K562 (cell line): ENCODE measurements around the gene GAB2. TPM values are rescaled to one million over a fixed set of nuclear protein-coding genes. Genes with fewer than 3 reads are reported as not detected.
A peak's percentile ranks its signal among the peaks of the same experiment; 100 is the strongest.

Source experiments
- ATAC-seq: fragments of 200-7000 bp; cut with Tn5 transposase; 3 replicates; pipeline ENCODE4 v1.9.1; 2020; ENCODE audit warnings: moderate library complexity
- BruUV-seq: library from RNA; stranded (reverse); fragments of 400-500 nt; replicated peaks from 2 replicates; lab custom pipeline; 2021; lab: Mats Ljungman, UMichigan
- CTCF ChIA-PET: fragments of 300-600 bp; formaldehyde crosslinking; extraction: SDS; loops from one replicate; lab custom pipeline; 2021; ENCODE audit warnings: low intra/inter-chr PET ratio; lab: Yijun Ruan, JAX
- POLR2A ChIA-PET: fragments of 300-600, 350-650 bp; sonication (Branson Sonifier 250); formaldehyde crosslinking; extraction: SDS; loops from one replicate; lab custom pipeline; 2021; ENCODE audit warnings: antibody characterized with exemption, inconsistent platforms; lab: Yijun Ruan, JAX
- DNase-seq, 4 experiments: peaks; one replicate each; pipeline versions ENCODE4 v3.0.0 to v3.0.0-alpha.2; 2011 to 2018; ENCODE audit warnings: low spot score in 3 of 4, mixed read lengths in 3 of 4; ENCODE audit errors: extremely low read depth in 1 of 4
- FAIRE-seq: peaks from 2 replicates; lab custom pipeline; 2011; peaks lifted over from hg19 to GRCh38; lab: Jason Lieb, UNC
- H2AFZ ChIP-seq: 2 replicates; pipeline ENCODE4 v1.6.0; 2011; ENCODE audit warnings: low read depth, low read length, control low read depth, inconsistent platforms
- H3K27ac ChIP-seq: fragments of 200-600 bp; 3 replicates; pipeline ENCODE4 v1.8.0; 2011; ENCODE audit warnings: low read depth, mild to moderate bottlenecking, control low read depth, inconsistent platforms, low read length, moderate library complexity, mixed read lengths; ENCODE audit errors: extremely low read depth
- H3K27me3 ChIP-seq, 2 experiments: fragments of 300-600 bp in 1 of 2; 2 replicates in 1 of 2; 3 replicates in 1 of 2; pipeline versions ENCODE4 v1.6.0 to v1.8.0; 2011; ENCODE audit warnings: inconsistent platforms in 2 of 2, low read length in 2 of 2, mild to moderate bottlenecking in 1 of 2, mixed read lengths in 1 of 2, moderate library complexity in 1 of 2; ENCODE audit not compliant: control insufficient read depth in 2 of 2, insufficient read depth in 2 of 2
- H3K36me3 ChIP-seq: fragments of 300-600 bp; 3 replicates; pipeline ENCODE4 v1.8.0; 2011; ENCODE audit warnings: mild to moderate bottlenecking, low read length, inconsistent platforms; ENCODE audit not compliant: control insufficient read depth, insufficient read depth
- H3K4me1 ChIP-seq, 2 experiments: fragments of 200-600 bp in 1 of 2; replicated peaks in 1 of 2; 2 replicates in 1 of 2; 3 replicates in 1 of 2; pipeline versions ENCODE4 v1.5.1 to v1.8.0; 2011; ENCODE audit warnings: inconsistent platforms in 2 of 2, low read length in 2 of 2, mild to moderate bottlenecking in 1 of 2, mixed read lengths in 1 of 2, moderate library complexity in 1 of 2; ENCODE audit not compliant: control insufficient read depth in 2 of 2, insufficient read depth in 2 of 2
- H3K4me2 ChIP-seq: 2 replicates; pipeline ENCODE4 v1.6.1; 2011; ENCODE audit warnings: low read length, control low read depth, inconsistent platforms, mixed read lengths; ENCODE audit not compliant: insufficient read depth
- H3K4me3 ChIP-seq: fragments of 200-600 bp; sonication (generic), shearing (Covaris generic); 2 replicates; pipeline ENCODE4 v1.5.1; 2016; ENCODE audit warnings: control low read depth, inconsistent platforms
- H3K79me2 ChIP-seq: fragments of 200-600 bp; 3 replicates; pipeline ENCODE4 v1.8.0; 2011; ENCODE audit warnings: low read length, inconsistent platforms; ENCODE audit not compliant: control insufficient read depth, insufficient read depth
- H3K9ac ChIP-seq, 2 experiments: 2 replicates each; pipeline versions ENCODE4 v1.6.0 to v1.6.1; 2011; ENCODE audit warnings: low read depth in 2 of 2, low read length in 2 of 2, control low read depth in 1 of 2, inconsistent platforms in 1 of 2, mild to moderate bottlenecking in 1 of 2, mixed read lengths in 1 of 2; ENCODE audit not compliant: insufficient read depth in 1 of 2
- H3K9me1 ChIP-seq: one replicate; pipeline ENCODE4 v1.6.0; 2011; ENCODE audit warnings: inconsistent platforms, mild to moderate bottlenecking, low read length, moderate library complexity; ENCODE audit not compliant: control insufficient read depth, insufficient read depth
- H3K9me3 ChIP-seq: replicated peaks from 2 replicates; pipeline ENCODE4 v1.5.1; 2011; ENCODE audit warnings: low read depth, low read length, inconsistent platforms; ENCODE audit not compliant: control insufficient read depth, insufficient read depth
- H4K20me1 ChIP-seq: replicated peaks from 2 replicates; pipeline ENCODE4 v1.6.1; 2011; ENCODE audit warnings: low read length, inconsistent platforms, mixed read lengths; ENCODE audit not compliant: control insufficient read depth, insufficient read depth
- DIDO1 ChIP-seq: fragments of 450-650 bp; IDR thresholded peaks from 2 replicates; pipeline ENCODE4 v1.6.1; 2016; ENCODE audit warnings: low read depth, missing biosample characterization, missing genetic modification characterization
- HDGF ChIP-seq: fragments of 450-650 bp; IDR thresholded peaks from 2 replicates; pipeline ENCODE4 v1.6.1; 2016
- NKRF ChIP-seq: fragments of 450-650 bp; IDR thresholded peaks from 2 replicates; pipeline ENCODE4 v1.6.1; 2016; ENCODE audit warnings: borderline replicate concordance
- NR3C1 ChIP-seq: sonication (generic); formaldehyde crosslinking; IDR thresholded peaks from 2 replicates; pipeline ENCODE4 v1.8.1; 2022; ENCODE audit warnings: missing genetic modification reagents
- OTX1 ChIP-seq: fragments of 450-650 bp; formaldehyde crosslinking; IDR thresholded peaks from 2 replicates; pipeline ENCODE4 v1.4.0; 2022; ENCODE audit warnings: mild to moderate bottlenecking
- POLR2B ChIP-seq: fragments of 450-650 bp; IDR thresholded peaks from 2 replicates; pipeline ENCODE4 v1.6.1; 2018; ENCODE audit warnings: low read depth; ENCODE audit not compliant: partially characterized antibody
- RBM15 ChIP-seq: fragments of 200-400 bp; formaldehyde crosslinking; IDR thresholded peaks from 2 replicates; pipeline ENCODE4 v1.6.1; 2018; ENCODE audit warnings: mild to moderate bottlenecking, low read length, moderate library complexity; ENCODE audit not compliant: insufficient read depth
- RREB1 ChIP-seq: fragments of 250-450 bp; sonication (Bioruptor Pico); IDR thresholded peaks from 2 replicates; pipeline ENCODE4 v1.4.0; 2020
- ZBTB1 ChIP-seq: sonication (generic); formaldehyde crosslinking; IDR thresholded peaks from 2 replicates; pipeline ENCODE4 v1.8.1; 2023; ENCODE audit warnings: missing genetic modification reagents, low read depth, mild to moderate bottlenecking, borderline replicate concordance
- ZC3H11A ChIP-seq: IDR thresholded peaks from 2 replicates; pipeline ENCODE4 v1.6.1; 2012; ENCODE audit warnings: low read depth, low read length, improper control_type of control experiment
- ZEB2 ChIP-seq: fragments of 450-650 bp; IDR thresholded peaks from 2 replicates; pipeline ENCODE4 v1.6.1; 2016
- ZNF589 ChIP-seq: fragments of 200-800 bp; sonication (Bioruptor generic); IDR thresholded peaks from 2 replicates; pipeline ENCODE4 v1.6.1; 2016; ENCODE audit warnings: low read depth, missing genetic modification characterization, missing compliant biosample characterization
- ZNF639 ChIP-seq, 2 experiments: fragments of 200-800 bp in 1 of 2; sonication (Bioruptor generic) in 1 of 2; sonication (generic) in 1 of 2; formaldehyde crosslinking in 1 of 2; IDR thresholded peaks in 1 of 2; conservative IDR thresholded peaks in 1 of 2; 2 replicates each; pipeline versions ENCODE4 v1.5.0 to v1.6.1; 2016 to 2020; ENCODE audit warnings: missing compliant biosample characterization in 1 of 2, missing genetic modification characterization in 1 of 2, missing genetic modification reagents in 1 of 2
- ZNF695 ChIP-seq: fragments of 450-650 bp; formaldehyde crosslinking; IDR thresholded peaks from 2 replicates; pipeline ENCODE4 v1.4.0; 2020; ENCODE audit warnings: mild to moderate bottlenecking, moderate library complexity
- ZNF780A ChIP-seq: fragments of 250-450 bp; sonication (Bioruptor Pico); IDR thresholded peaks from 2 replicates; pipeline ENCODE4 v1.5.0; 2021; ENCODE audit warnings: mild to moderate bottlenecking
- in situ Hi-C: fragments of 300-500 bp; cut with MboI; formaldehyde crosslinking; loops from 4 replicates; pipeline ENCODE4 v1.15.0; 2018; ENCODE audit warnings: inconsistent platforms, mixed read lengths
- intact Hi-C: fragments of 100-400 bp; cut with micrococcal nuclease; formaldehyde crosslinking; loops from 2 replicates; pipeline ENCODE4 v1.14.2; 2022
- polyA plus RNA-seq, 8 experiments: library from polyadenylated mRNA; depleted of rRNA in 4 of 8; stranded (reverse) in 5 of 8; unstranded in 3 of 8; fragments of >200 nt; fragmentation: Nextera tagmentation in 2 of 8; fragmentation: Illumina TruSeq in 1 of 8; extraction: Ambion mirVana in 2 of 8; extraction: Trizol in 1 of 8; gene quantifications; 2 replicates each; pipeline versions ENCODE4 v1.2.1 to v1.2.3, GENCODE V29; 2011 to 2014; ENCODE audit warnings: inconsistent platforms in 1 of 8, missing spikeins in 1 of 8
- total RNA-seq, 7 experiments: library from RNA; depleted of rRNA in 6 of 7; stranded (reverse); fragments of >200 nt in 6 of 7; fragmentation: Illumina TruSeq in 2 of 7; extraction: Trizol in 2 of 7; gene quantifications; 2 replicates each; pipeline versions ENCODE4 v1.2.1 to v1.2.3, GENCODE V29; 2011 to 2021; ENCODE audit warnings: low replicate concordance in 1 of 7

The GAB2 gene
- total and polyA plus RNA-seq, 9 of the 15 experiments (the other 6 are each of a cell fraction or from before 2014, with no cell fraction given): 2.3 to 35.2 (median 16.1) TPM

GRCh38 chr11:78262691-78263090 is 154.9 kb downstream of the GAB2 start:
- in situ Hi-C loops: no loop called here
- H3K4me3 ChIP-seq: no peak overlapping the region
- no peaks in the 10 kb centered on the region for H3K9me1 ChIP-seq
- peak overlapping the region; percentile 23; the same call in 1 of the 2 replicates for H2AFZ ChIP-seq
- intact Hi-C loops: no loop called here
- peak; percentile 5; the same call in 1 of the 3 replicates for ATAC-seq
- CTCF ChIA-PET: no interaction called here
- H3K9ac ChIP-seq: peak overlapping the region; percentile 3 to 84; a peak in 1 of 4 replicates
- no TSS peak for BruUV-seq
- H3K79me2 ChIP-seq: peaks cover 23% of the 10 kb centered on the region; the same call in 2 of the 3 replicates
- POLR2A ChIA-PET: interaction anchor here (1.4 to 5.1 kb wide), 4 partner anchors 8 to 29 kb away, joined by 3 to 26 read pairs (median 7); no protein-coding TSS in a partner anchor
- no peak overlapping the region for H3K4me2 ChIP-seq
- no peak for FAIRE-seq
- H3K9me3 ChIP-seq: no peaks in the 10 kb centered on the region
- no peaks in the 10 kb centered on the region for H4K20me1 ChIP-seq
- DNase-seq: no peak
- no peaks in the 10 kb centered on the region for H3K27me3 ChIP-seq
- H3K4me1 ChIP-seq: peaks cover 13 to 49% of the 10 kb centered on the region in 2 experiments
- H3K36me3 ChIP-seq: peaks cover 7% of the 10 kb centered on the region; the same call in 2 of the 3 replicates
- H3K27ac ChIP-seq: peak overlapping the region; percentile 14; the same call in 1 of the 3 replicates
- no peak for TF ChIP-seq NR3C1 (CRISPR knock-in tag)
- no peak for TF ChIP-seq ZBTB1
- no peak for TF ChIP-seq ZC3H11A
- no peak for TF ChIP-seq POLR2B
- no peak for TF ChIP-seq HDGF
- TF ChIP-seq ZEB2: no peak
- TF ChIP-seq ZNF589 (CRISPR knock-in tag): no peak
- no peak for TF ChIP-seq RREB1
- TF ChIP-seq ZNF695 (CRISPR knock-in tag): no peak
- no peak for TF ChIP-seq NKRF
- no peak for TF ChIP-seq RBM15
- TF ChIP-seq ZNF639 (CRISPR knock-in tag; conservative IDR thresholded peaks at IDR 0.05 in 1 of 2, IDR thresholded peaks at IDR 0.05 in 1 of 2): no peak
- TF ChIP-seq DIDO1 (tag): no peak
- TF ChIP-seq OTX1 (CRISPR knock-in tag): no peak
- TF ChIP-seq ZNF780A (CRISPR knock-in tag): no peak
